Measurements from ENCODE around the gene ERBB3. TPM values are rescaled to one million over a fixed set of nuclear protein-coding genes. Genes with fewer than 3 reads are reported as not detected.

Gene ERBB3
- total RNA-seq, 1 experiment from 2014 or later, result 40.6 TPM

DNA sequence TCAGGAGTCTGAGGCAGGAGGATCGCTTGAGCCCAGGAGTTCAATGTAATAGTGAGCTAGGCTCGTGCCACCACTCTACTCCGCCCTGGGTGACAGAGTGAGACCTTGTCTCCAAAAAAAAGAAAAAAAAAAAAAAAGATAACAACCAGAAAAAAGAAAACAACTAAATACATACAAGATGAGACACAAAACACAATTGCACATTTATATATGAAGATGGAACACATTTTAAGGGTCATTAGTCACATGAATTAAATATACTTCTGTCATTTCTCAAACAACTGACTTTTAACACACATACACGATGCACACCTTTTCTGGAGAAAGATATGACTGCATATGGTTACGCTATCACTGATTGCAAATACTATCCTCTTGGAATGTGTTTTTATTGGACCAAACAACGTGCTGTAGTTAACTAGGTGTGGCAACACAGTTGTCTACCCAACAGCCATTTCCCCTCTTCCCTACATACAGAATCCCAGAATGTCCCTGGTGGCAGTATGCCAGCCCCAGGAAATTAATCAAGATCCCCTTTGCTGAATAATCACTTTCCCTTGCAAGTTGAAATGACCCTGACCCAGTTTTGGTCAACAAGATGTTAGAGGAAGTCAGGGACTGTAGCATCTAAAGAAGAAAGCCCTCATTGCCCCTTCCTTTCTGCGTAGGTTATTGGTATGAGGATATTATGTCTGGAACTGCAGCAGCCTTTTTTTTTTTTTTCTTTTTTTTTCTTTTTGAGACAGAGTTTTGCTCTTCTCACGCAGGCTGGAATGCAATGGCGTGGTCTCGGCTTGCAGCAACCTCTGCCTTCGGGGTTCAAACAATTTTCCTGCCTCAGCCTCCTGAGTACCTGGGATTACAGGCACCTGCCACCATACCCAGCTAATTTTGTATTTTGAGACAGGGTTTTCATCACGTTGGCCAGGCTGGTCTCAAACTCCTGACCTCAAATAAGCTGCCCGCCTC lies 66.8 kb downstream of the ERBB3 start:
- H3K9me3 ChIP-seq (ENCODE audit: low read length), result no peaks in the 10 kb centered on the region
- POLR2A ChIA-PET (ENCODE audit: unreplicated experiment), result no interaction called here
- no peak overlapping the region for H2AFZ ChIP-seq (ENCODE audit: low read length)
- no peaks in the 10 kb centered on the region for H4K20me1 ChIP-seq (ENCODE audit: low read length)
- TSS peak; percentile 13 for BruUV-seq (replicated peaks)
- H3F3A ChIP-seq (ENCODE audit: low read length, unreplicated experiment), result peaks cover 3% of the 10 kb centered on the region
- peak overlapping the region; percentile 7; the same call in 1 of the 2 replicates for H3K4me2 ChIP-seq (ENCODE audit: low read length)
- no peak overlapping the region for H3K4me3 ChIP-seq (ENCODE audit: low read length)
- peaks cover 20% of the 10 kb centered on the region for H3K4me1 ChIP-seq (ENCODE audit: insufficient read depth, low read length)
- no peak overlapping the region for H3K27ac ChIP-seq (ENCODE audit: low read length)
- intact Hi-C loops (cut with micrococcal nuclease), result no loop called here
- H3K27me3 ChIP-seq (ENCODE audit: low read length), result no peaks in the 10 kb centered on the region
- no peaks in the 10 kb centered on the region for H3K79me2 ChIP-seq (ENCODE audit: low read length)
- no peak overlapping the region for H3K9ac ChIP-seq (ENCODE audit: low read length)
- CTCF ChIA-PET, result no interaction called here
- ATAC-seq, result peak; percentile 63
- H3K36me3 ChIP-seq (ENCODE audit: low read depth, low read length), result peaks cover 30% of the 10 kb centered on the region
- H3K9me2 ChIP-seq (replicated peaks; ENCODE audit: low read length), result no peaks in the 10 kb centered on the region
- DNase-seq, result peak; percentile 50
- TF ChIP-seq EZH2phosphoT487 (IDR thresholded peaks at IDR 0.05; ENCODE audit: borderline replicate concordance, low read length) (no peak), CTCF (conservative IDR thresholded peaks at IDR 0.05; ENCODE audit: low read depth, low read length) (no peak), EZH2 (IDR thresholded peaks at IDR 0.05; ENCODE audit: low read length, unreplicated experiment) (no peak)

- Histone ChIP-seq H2AFZ (ENCODE audit: low read length) (no peak overlapping the region), H3F3A (ENCODE audit: low read length, unreplicated experiment) (peaks cover 3% of the 10 kb centered on the region), H3K9me3 (ENCODE audit: low read length) (no peaks in the 10 kb centered on the region), H3K27ac (ENCODE audit: low read length) (no peak overlapping the region), H3K4me2 (ENCODE audit: low read length) (no peak overlapping the region), H3K9ac (ENCODE audit: low read length) (no peak overlapping the region), H4K20me1 (ENCODE audit: low read length) (no peaks in the 10 kb centered on the region), H3K4me1 (ENCODE audit: insufficient read depth, low read length) (peaks cover 29% of the 10 kb centered on the region), H3K4me3 (ENCODE audit: low read length) (no peak overlapping the region), H3K9me2 (replicated peaks; ENCODE audit: low read length) (no peaks in the 10 kb centered on the region), H3K79me2 (ENCODE audit: low read length) (peaks cover 12% of the 10 kb centered on the region), H3K36me3 (ENCODE audit: low read depth, low read length) (no peaks in the 10 kb centered on the region; the same call in 1 of the 2 replicates), H3K27me3 (ENCODE audit: low read length) (no peaks in the 10 kb centered on the region)
- TF ChIP-seq EZH2 (IDR thresholded peaks at IDR 0.05; ENCODE audit: low read length, unreplicated experiment) (no peak), EZH2phosphoT487 (IDR thresholded peaks at IDR 0.05; ENCODE audit: borderline replicate concordance, low read length) (no peak), CTCF (conservative IDR thresholded peaks at IDR 0.05; ENCODE audit: low read depth, low read length) (no peak)
- no peak for ATAC-seq
- BruUV-seq (replicated peaks), result no TSS peak
- intact Hi-C loops (cut with micrococcal nuclease), result no loop called here
- peak; percentile 41 for DNase-seq
- POLR2A ChIA-PET (ENCODE audit: unreplicated experiment), result no interaction called here
- CTCF ChIA-PET, result no interaction called here
Observed at GRCh38 chr12:56150563-56150962, 70.6 kb downstream of the ERBB3 start.

Measured in PC-3 (cell line).